ENCODE results near the gene ARHGAP12. TPM values are rescaled to one million over a fixed set of nuclear protein-coding genes. Genes with fewer than 3 reads are reported as not detected.

Gene ARHGAP12
- total and polyA plus RNA-seq, 2 donors (not counting 3 experiments of a cell fraction or from before 2014, with no cell fraction given): 5.8 to 19.3 TPM

- intact Hi-C loops (cut with micrococcal nuclease) (no loop called here), dilution Hi-C loops (cut with MboI; ENCODE audit: extremely low pct_ligation_motif_present, low sequenced_read_pairs) (no loop called here)
- no peaks in the 10 kb centered on the region for H3K9me3 ChIP-seq (replicated peaks; ENCODE audit: control insufficient read depth, insufficient read depth, low read length)
- H3K4me3 ChIP-seq (replicated peaks in 1 of 3; ENCODE audit: insufficient read depth in 1 of 3, low read depth in 1 of 3, low read length in 3 of 3): no peak overlapping the region
- FAIRE-seq: no peak
- H3K27ac ChIP-seq (ENCODE audit: insufficient read depth, low read depth, low read length): no peak overlapping the region
- ChIA-PET POLR2A (no interaction called here), CTCF (no interaction called here)
- no peaks in the 10 kb centered on the region for H3K36me3 ChIP-seq (ENCODE audit: control insufficient read depth in 2 of 2, extremely low read depth in 1 of 2, insufficient read depth in 2 of 2, low read length in 2 of 2)
- no peak for TF ChIP-seq GATA2 (IDR thresholded peaks at IDR 0.05; ENCODE audit: insufficient read depth, insufficient read length, low read depth, low read length)
- no peak for TF ChIP-seq MYC (IDR thresholded peaks at IDR 0.05; ENCODE audit: low read depth, low read length)
- no peak for TF ChIP-seq JUN (IDR thresholded peaks at IDR 0.05; ENCODE audit: borderline replicate concordance, insufficient read depth, insufficient read length, low read depth)
- TF ChIP-seq EZH2 (IDR thresholded peaks at IDR 0.05; ENCODE audit: borderline replicate concordance, low read depth, low read length, severe bottlenecking): no peak
- no peaks in the 10 kb centered on the region for H3K9me1 ChIP-seq (replicated peaks; ENCODE audit: control insufficient read depth, extremely low read depth, insufficient read depth, low read length)
- no TSS peak for BruUV-seq (replicated peaks)
- H2AFZ ChIP-seq (ENCODE audit: low read depth, low read length): no peak overlapping the region
- H4K20me1 ChIP-seq (replicated peaks; ENCODE audit: control insufficient read depth, extremely low read depth, insufficient read depth, low read length): no peaks in the 10 kb centered on the region
- H3K9ac ChIP-seq (replicated peaks; ENCODE audit: extremely low read depth, insufficient read depth, low read length): no peak overlapping the region
- H3K79me2 ChIP-seq (ENCODE audit: control insufficient read depth, insufficient read depth, low read length): no peaks in the 10 kb centered on the region
- H3K4me2 ChIP-seq (ENCODE audit: insufficient read depth, low read length): no peak overlapping the region
- H3K27me3 ChIP-seq (ENCODE audit: control insufficient read depth in 2 of 2, insufficient read depth in 2 of 2, low read length in 2 of 2): no peaks in the 10 kb centered on the region
- DNase-seq (ENCODE audit: low read depth, low spot score): no peak
- H3K4me1 ChIP-seq (ENCODE audit: control insufficient read depth, extremely low read depth, insufficient read depth, low read length): peaks cover 11% of the 10 kb centered on the region
Observed at GRCh38 chr10:31756101-31756728, 172.4 kb downstream of the ARHGAP12 start.

Small RNA genes lying within 50 kb of the gene (small RNA-seq; reads per million reads assigned to genes)
- gene RF00019 (ENCODE audit: insufficient read depth, insufficient read length, low read depth, low replicate concordance): not detected

Other genes with a start within 250 kb of the ARHGAP12 start
- gene KIF5B, start 127.6 kb upstream of the ARHGAP12 start, total RNA-seq: 152 and 159 TPM in 2 replicates
- 17.4 and 24.7 TPM in 2 replicates for gene KIF5B, start 127.6 kb upstream of the ARHGAP12 start, polyA plus RNA-seq

Data from endothelial cell of umbilical vein (primary cell).